Astrocyte of the cerebellum (primary cell): ENCODE results near the gene ZEB2.

Experiments
- DNase-seq: peaks from one replicate; pipeline ENCODE4 v3.0.0-alpha.2; 2011; ENCODE audit warnings: low read depth
- H3K4me3 ChIP-seq: 2 replicates; pipeline ENCODE4 v1.5.1; 2011; ENCODE audit warnings: mild to moderate bottlenecking, low read depth, low read length, moderate library complexity
- in situ Hi-C: cut with HindIII; loops from 2 replicates; pipeline ENCODE4 v1.10.0; 2017; ENCODE audit warnings: low sequenced_read_pairs
- TF ChIP-seq, protein P1 (sequence below): IDR thresholded peaks from 2 replicates; pipeline ENCODE4 v1.5.1; 2012; ENCODE audit warnings: low read length, low read depth, moderate library complexity, mild to moderate bottlenecking; ENCODE audit errors: missing control alignments

The ZEB2 gene

GRCh38 chr2:144459937-144460336 is 60.0 kb downstream of the ZEB2 start:
- H3K4me3 ChIP-seq: no peak overlapping the region
- in situ Hi-C loops: no loop called here
- DNase-seq: no peak
- TF ChIP-seq, protein P1, sequence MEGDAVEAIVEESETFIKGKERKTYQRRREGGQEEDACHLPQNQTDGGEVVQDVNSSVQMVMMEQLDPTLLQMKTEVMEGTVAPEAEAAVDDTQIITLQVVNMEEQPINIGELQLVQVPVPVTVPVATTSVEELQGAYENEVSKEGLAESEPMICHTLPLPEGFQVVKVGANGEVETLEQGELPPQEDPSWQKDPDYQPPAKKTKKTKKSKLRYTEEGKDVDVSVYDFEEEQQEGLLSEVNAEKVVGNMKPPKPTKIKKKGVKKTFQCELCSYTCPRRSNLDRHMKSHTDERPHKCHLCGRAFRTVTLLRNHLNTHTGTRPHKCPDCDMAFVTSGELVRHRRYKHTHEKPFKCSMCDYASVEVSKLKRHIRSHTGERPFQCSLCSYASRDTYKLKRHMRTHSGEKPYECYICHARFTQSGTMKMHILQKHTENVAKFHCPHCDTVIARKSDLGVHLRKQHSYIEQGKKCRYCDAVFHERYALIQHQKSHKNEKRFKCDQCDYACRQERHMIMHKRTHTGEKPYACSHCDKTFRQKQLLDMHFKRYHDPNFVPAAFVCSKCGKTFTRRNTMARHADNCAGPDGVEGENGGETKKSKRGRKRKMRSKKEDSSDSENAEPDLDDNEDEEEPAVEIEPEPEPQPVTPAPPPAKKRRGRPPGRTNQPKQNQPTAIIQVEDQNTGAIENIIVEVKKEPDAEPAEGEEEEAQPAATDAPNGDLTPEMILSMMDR: no peak

GRCh38 chr2:144459286-144459685 is 60.6 kb downstream of the ZEB2 start:
- no peak for DNase-seq
- no peak overlapping the region for H3K4me3 ChIP-seq
- in situ Hi-C loops: no loop called here
- TF ChIP-seq, protein P1: no peak

- in situ Hi-C loops: no loop called here
- TF ChIP-seq, protein P1: no peak
- no peak for DNase-seq
- H3K4me3 ChIP-seq: no peak overlapping the region
Observed at GRCh38 chr2:144458541-144458940, 61.4 kb downstream of the ZEB2 start.

- TF ChIP-seq, protein P1: no peak
- DNase-seq: peak; percentile 12
- H3K4me3 ChIP-seq: no peak overlapping the region
- in situ Hi-C loops: no loop called here
Observed at GRCh38 chr2:144456680-144457079, 63.2 kb downstream of the ZEB2 start.

DNA sequence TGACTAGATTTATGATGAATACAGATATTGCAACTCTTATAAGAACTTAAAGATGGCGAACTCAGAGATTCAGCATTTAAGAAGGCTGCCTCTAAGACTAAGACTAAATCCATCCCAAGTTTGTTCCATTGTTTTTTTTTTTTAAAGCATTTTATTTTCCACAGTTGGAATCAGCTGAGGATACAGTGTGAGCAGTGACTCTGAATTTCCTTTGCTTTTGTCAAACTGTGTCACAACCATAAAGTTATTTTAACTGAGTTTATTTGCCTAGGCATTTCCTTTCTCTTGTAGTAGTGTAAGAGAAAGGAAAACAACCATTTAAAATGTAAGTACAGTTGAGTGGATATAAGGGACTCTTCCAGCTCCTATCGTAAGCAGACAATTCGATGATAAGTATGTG is 63.9 kb downstream of the ZEB2 start:
- TF ChIP-seq, protein P1: no peak
- in situ Hi-C loops: no loop called here
- no peak for DNase-seq
- no peak overlapping the region for H3K4me3 ChIP-seq

DNA sequence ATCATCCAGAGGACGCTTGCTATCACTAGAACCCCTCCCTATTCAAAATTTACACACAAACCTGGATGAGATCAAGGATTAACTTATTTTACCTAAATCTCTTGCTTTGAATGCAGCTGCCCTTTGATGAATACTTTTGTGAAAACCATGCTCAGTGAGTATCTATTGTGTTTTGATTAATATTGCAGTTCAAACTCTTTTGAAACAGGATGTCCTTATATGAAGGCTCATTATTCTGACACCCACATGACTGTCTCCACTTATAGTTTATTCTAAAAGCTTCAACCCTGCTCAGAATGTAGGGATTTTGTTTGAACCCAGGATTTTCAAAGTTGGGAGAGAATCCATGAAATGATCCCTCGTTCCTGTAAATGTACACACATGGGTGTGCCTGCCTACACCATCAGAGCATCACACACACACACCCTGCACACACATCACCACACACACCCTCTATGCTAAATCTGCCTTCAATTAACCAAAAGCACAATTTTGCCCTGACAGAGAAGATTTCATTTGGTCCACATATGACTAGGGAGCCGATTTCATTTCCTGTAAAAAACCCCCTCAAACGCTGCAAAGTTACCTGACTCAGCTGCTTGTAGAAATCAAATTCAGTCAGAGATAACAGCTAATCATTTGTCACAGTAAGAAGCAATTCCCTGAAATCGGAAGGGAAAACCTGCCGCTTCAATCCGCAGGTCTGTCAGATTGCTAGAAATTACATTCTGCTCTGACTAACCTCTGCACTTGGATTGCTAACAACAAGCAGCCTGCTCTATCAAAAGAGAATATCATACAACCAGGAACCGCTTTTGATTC is 65.2 kb downstream of the ZEB2 start:
- DNase-seq: no peak
- in situ Hi-C loops: no loop called here
- H3K4me3 ChIP-seq: no peak overlapping the region
- TF ChIP-seq, protein P1: no peak
